ENCODE measurements around the gene MBD3.

MBD3 gene

GRCh38 chr19:1618157-1619093, 25.8 kb upstream of the MBD3 start:
- no peak for DNase-seq

DNA sequence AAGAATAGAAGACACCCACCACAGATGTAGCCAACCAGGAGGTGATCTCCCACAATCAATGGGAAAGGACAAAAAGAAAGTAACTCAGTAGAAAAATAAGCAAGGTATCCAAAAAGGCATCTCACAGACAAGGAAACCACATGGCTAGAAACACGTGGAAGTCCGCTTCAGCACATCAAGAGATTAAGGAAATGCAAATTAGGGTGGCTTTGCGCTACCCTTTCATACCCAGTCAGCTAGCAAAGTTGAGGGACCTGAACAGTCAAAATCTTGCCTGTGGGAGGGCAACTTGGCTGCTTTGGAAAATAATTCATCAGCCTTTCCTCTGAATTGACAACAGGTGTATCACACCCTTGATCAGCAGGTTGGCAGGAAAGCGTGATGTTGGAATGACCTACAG, 24.2 kb upstream of the MBD3 start:
- no peak for DNase-seq

- no peak for DNase-seq
Measured at GRCh38 chr19:1616396-1616795, 23.7 kb upstream of the MBD3 start.

DNA sequence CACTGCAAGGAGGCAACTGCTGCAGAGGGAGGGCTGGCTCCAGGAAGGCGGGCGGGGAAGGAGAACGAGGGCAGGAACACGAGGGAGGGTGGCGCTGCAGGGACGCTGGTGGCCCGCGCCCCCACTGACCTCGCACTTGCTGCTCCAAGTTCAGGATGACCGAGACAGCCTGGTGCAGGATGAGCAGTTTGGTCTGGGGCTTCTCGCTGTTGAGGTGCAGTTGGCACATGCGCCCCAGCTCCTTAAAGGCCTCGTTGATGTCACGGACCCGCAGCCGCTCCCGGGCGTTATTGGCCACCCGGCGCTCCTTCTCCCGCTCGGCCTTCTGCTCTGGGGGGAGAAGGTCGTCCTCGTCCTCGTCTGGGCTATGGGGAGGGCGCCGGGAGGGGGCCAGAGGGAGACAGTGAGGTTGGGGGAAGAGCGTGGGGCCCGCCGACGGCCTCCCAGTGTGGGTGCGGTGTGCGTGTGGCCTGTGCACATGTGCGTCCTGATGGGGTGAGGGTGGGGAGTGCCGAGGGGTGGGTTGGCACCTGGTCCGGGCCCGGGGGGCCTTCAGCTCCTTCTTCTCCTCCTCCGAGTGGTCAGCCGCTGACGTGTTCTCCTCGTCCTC, 22.6 kb upstream of the MBD3 start:
- no peak for DNase-seq

GRCh38 chr19:1613808-1614570, 21.3 kb upstream of the MBD3 start:
- DNase-seq: no peak

- no peak for DNase-seq
Measured at GRCh38 chr19:1613146-1613545, 20.5 kb upstream of the MBD3 start.

- DNase-seq: no peak
Measured at GRCh38 chr19:1612114-1613086, 19.7 kb upstream of the MBD3 start.

DNA sequence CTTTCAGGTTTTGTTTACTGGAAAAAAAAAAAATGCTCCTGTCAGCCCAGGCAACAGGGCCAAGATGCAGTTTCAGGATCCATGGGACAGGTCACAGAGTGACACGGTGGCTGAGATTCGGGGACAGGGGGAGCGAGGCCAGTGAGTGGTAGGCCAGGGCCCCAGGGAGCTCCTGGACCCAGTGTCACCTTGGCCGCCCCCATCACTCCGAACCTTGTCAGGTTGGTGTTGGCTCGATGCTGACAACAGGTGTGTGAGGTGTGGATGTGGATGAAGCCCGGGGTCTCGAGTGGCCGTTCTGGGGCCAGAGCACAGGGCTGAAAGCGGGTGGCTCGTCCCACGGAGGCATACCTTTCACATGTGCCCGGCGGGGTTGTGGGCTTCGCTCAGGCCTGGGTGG, 18.7 kb upstream of the MBD3 start:
- DNase-seq: no peak

- DNase-seq: no peak
Measured at GRCh38 chr19:1610579-1610978, 17.9 kb upstream of the MBD3 start.

DNA sequence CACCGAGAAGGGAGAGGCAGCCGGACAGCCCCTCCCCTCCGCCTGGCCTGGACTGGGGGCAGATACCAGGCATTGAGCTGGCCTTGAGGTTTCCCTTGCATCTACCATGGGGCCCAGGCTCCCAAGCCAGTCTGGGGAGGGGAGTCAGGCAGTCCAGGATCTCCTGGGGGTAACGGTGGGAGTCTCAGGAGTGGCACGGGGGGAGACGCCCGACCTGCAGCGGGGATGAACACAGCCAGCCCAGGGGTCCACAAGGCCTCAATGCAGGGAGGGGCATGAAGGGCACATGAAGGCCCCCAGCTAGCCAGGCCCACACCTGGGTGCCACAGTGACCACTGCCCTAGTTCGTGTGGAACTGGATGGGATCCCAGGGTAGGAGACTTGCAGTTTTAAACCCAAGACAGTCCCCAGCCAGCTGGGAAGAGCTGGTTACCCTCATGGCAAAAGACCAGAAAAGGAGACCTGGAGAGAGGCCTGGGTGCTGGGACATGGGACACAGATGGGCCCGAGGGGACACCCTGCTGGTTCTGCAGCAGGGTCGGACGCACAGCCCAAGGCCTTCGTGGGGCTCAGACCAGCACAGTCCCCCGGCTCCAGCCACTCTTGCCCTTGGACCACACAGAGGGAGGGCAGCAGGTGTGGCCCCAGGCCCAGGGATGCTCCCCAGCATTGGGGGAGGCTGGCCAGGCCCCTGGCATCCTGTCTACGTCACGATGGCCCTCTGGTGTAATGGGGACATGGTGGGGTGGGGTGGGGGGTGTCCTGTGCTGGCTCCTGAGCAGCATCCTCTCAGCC, 17.2 kb upstream of the MBD3 start:
- no peak for DNase-seq

GRCh38 chr19:1609103-1609396, 16.4 kb upstream of the MBD3 start:
- no peak for DNase-seq

DNA sequence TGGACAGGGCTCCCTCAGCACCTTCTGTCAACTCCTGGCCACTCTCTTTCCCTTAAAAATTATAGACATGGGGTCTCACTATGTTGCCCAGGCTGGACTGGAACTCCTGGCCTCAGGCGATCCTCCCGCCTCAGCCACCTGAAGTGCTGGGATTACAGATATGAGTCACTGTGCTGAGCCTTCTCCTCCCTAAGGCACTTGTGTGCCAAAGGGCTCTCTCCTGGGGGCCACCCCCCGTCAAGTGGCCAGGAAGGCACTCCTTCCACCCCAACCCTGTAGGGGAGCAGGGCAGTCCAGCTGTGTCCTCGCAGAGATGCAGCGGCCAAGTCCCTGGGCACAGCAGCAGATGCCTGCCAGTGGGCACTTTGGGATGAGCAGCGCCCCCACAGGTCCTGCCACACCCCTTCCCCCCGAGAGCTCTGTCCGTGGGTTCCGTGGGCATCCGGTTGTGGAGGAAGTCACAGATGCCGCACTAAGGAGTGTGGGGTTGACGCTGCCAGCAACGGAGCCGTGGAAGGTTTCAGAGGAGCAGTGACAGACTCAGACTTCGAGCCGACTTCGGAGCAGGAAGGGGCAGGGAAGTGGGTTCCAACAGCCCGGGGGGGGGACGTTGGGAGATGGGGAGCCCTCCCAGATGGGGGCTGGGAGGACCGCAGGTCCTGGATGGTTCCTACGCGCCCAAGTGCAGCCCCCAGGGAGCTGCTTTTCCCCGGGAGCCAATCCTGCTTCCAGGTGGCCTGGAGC, 15.9 kb upstream of the MBD3 start:
- DNase-seq: no peak

- no peak for DNase-seq
Measured at GRCh38 chr19:1606138-1606651, 13.5 kb upstream of the MBD3 start.

DNA sequence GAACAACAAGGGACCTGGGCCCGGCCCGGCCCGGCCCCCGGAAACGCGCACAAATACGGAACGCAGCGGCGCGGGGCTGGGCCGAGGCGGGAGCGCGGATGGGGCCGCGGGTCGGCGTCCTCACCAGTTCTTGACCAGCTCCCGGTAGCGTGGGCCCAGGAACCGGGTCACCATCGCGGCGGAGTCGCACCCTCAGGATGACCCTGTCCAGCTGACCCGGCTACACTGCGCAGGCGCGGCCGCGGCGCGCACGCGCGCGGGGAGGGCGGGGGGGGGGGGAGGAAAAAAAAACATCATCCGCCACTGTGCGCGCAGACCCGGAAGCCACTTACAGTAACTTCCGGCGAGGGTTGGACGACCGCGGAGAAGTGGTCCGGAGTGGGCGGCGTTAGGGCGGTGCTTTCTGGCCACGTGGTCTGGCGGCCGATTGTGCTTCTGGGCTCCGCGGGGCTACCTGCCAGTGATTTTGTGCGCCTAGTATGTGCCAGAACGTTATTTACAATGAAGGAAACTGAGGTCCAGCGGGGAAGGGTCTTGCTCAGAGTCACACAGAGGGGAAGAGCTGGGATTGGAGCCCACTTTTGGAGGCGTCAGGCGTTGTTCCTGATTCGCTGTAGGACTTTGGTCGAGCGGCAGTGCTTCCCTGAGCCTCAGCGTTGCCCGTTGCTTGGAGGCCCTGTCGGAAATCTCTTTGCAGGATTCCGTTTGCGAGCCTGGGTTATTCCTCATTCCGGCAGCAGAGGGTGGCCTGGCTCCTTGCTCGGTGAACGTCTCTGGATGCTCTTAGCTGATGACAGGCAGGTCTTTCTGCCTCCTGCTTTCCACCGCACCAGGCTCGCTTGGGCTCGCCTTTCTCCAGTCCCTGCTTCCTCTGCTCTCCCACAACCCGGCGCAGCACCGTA, 12.8 kb upstream of the MBD3 start, which contains the start of gene UQCR11:
TSS of gene UQCR11 (minus strand) at position 227 of the 902 bp plus-strand sequence. CDS start at position 174, 53 bp downstream.
- peak; percentile 96 to 98 (median 98) for DNase-seq

DNA sequence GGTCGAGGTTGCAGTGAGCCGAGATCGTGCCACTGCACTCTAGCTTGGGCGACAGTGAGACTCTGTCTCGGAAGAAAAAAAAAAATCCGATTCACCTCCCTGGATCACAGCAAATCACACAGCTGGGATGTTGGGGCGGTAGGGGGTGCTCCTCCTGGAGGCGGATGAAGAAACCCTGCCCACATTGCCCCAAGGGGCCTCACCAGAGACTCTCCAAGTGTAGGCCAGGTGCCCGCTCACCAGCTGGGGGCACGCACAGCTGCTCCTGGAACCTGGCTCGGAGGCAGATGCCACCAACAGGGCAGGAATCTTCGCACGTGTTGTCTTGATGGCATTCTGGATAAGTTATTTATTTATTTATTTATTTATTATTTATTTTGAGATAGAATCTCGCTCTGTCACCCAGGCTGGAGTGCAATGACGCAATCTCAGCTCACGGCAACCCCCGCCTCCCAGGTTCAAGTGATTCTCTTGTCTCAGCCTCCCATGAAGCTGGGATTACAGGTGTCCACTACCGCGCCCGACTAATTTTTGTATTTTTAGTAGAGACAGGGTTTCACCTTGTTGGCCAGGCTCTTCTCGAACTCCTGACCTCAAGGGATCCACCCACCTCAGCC, 9.5 kb upstream of the MBD3 start:
- no peak for DNase-seq

- no peak for DNase-seq
Measured at GRCh38 chr19:1601613-1602064, 9.0 kb upstream of the MBD3 start.

DNA sequence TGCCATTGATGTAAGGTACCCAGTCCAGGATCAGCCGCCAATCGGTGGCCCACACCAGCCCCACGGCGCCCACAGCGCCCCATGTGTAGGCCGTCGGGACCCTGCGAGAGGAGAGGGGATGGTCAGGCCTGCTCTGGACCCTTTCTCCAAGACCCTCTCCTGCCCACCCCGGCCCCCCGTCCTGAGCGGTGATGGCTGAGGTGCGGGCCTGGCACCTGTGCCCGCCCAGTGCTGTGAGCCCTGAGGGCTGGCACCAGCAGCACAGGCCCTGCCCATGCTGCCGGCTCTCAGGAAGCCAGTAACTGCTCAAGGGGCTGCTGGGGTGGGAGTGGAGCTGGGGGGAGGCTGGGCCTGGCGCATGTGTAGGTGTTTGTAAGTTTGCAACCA, 6.8 kb upstream of the MBD3 start:
- no peak for DNase-seq

GRCh38 chr19:1598777-1599459, 6.3 kb upstream of the MBD3 start:
- no peak for DNase-seq

DNA sequence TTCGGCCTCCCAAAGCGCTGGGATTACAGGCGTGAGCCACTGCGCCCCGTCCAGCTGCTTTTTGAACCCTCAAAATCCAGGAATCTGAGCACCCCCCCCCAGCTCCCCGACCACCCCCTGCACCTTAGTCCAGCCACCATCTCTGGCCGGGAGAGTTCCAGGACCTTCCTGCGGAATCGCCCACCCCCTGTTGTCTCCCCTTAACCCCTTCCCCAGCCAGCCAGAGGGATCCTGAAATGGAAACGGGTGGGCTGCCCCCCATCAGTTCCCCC, 772 bp upstream of the MBD3 start:
- no peak for DNase-seq

All from NCI-H1417 (cell line).